Measurements from ENCODE around the gene TMSB4X.

TMSB4X gene

DNA sequence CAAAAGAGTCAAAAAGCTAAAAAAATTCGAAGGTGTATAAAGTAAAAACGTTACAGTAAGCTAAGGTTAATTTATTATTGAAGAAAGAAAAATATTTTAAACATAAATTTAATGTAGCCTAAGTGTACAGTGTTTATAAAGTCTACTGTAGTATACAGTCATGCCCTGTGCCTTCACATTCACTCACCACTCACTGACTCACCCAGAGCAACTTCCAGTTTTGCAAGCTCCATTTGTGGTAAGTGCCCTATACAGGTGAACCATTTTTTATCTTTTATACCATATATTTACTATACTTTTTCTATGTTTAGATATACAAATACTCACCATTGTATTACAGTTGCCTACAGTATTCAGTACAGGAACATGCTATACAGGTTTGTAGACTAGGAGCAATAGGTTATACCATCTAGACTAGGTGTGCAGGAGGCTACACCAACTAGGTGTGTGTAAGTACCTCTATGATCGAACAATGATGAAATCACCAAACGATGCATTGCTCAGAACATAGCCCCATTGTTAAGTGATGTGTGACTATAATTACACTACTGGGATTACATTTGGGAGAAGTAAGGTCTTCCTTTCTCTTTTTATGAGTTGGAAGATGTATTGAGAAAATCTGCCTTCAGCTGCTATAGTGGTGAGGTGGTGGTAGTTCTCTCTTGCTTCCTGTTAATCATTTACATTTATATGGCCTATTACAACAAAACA is 27.2 kb downstream of the TMSB4X start:
- TF ChIP-seq, protein P1, sequence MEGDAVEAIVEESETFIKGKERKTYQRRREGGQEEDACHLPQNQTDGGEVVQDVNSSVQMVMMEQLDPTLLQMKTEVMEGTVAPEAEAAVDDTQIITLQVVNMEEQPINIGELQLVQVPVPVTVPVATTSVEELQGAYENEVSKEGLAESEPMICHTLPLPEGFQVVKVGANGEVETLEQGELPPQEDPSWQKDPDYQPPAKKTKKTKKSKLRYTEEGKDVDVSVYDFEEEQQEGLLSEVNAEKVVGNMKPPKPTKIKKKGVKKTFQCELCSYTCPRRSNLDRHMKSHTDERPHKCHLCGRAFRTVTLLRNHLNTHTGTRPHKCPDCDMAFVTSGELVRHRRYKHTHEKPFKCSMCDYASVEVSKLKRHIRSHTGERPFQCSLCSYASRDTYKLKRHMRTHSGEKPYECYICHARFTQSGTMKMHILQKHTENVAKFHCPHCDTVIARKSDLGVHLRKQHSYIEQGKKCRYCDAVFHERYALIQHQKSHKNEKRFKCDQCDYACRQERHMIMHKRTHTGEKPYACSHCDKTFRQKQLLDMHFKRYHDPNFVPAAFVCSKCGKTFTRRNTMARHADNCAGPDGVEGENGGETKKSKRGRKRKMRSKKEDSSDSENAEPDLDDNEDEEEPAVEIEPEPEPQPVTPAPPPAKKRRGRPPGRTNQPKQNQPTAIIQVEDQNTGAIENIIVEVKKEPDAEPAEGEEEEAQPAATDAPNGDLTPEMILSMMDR (IDR thresholded peaks at IDR 0.05; ENCODE audit: poor library complexity, severe bottlenecking), result no peak
- Histone ChIP-seq H3K27me3 (ENCODE audit: insufficient read depth, poor library complexity, severe bottlenecking) (no peaks in the 10 kb centered on the region), H3K4me1 (ENCODE audit: insufficient read depth, poor library complexity, severe bottlenecking) (peaks cover 9% of the 10 kb centered on the region), H3K4me3 (ENCODE audit: severe bottlenecking) (no peak overlapping the region), H3K36me3 (ENCODE audit: low read depth) (no peaks in the 10 kb centered on the region), H3K9me3 (ENCODE audit: severe bottlenecking) (no peaks in the 10 kb centered on the region), H3K27ac (ENCODE audit: poor library complexity, severe bottlenecking) (peak overlapping the region; percentile 58)
- DNase-seq (ENCODE audit: low spot score) (no peak), ATAC-seq (ENCODE audit: low read depth) (peak; percentile 93)

DNA sequence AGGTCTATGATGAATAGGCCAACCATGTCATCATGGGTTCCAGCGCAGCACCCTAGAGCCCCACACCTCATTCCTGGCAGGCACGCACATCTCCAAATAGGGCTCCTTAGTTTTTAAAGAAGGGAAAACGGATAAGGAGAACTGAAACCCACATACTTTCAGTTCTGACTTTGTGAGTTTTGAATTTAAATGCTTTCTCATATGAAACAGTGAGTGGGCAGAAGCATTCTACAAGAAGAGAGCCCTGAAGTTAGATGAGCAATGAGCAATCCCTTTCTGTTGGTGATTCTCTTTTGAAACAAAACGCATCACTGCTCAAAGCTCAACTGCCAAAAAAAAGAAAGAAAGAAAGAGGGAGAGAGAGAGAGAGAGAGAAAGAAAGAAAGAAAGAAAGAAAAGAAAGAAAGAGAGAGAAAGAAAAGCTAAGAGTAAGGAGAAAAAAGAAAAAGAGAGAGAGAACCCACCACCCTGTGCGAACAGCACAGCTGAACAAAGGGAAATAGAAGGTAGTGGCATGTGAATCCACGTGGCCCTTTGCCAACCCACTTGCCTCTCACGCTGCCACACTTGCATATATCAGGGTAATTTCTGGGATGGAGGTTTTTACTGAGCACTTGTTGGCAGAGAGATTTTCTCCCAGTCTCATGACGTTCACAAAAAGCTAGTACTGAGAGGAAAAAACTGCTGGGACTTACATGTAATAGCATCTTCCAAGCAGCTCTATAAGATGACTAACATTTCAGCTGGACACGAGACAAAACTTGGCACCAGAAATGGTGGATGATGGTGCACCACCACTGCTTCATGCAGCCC is 31.0 kb downstream of the TMSB4X start:
- Histone ChIP-seq H3K27ac (ENCODE audit: poor library complexity, severe bottlenecking) (no peak overlapping the region), H3K4me3 (ENCODE audit: severe bottlenecking) (no peak overlapping the region), H3K27me3 (ENCODE audit: insufficient read depth, poor library complexity, severe bottlenecking) (no peaks in the 10 kb centered on the region), H3K4me1 (ENCODE audit: insufficient read depth, poor library complexity, severe bottlenecking) (peaks cover 27% of the 10 kb centered on the region), H3K9me3 (ENCODE audit: severe bottlenecking) (no peaks in the 10 kb centered on the region), H3K36me3 (ENCODE audit: low read depth) (no peaks in the 10 kb centered on the region)
- ATAC-seq (ENCODE audit: low read depth) (no peak), DNase-seq (ENCODE audit: low spot score) (no peak)
- TF ChIP-seq, protein P1 (IDR thresholded peaks at IDR 0.05; ENCODE audit: poor library complexity, severe bottlenecking), result no peak

- Histone ChIP-seq H3K27ac (ENCODE audit: poor library complexity, severe bottlenecking) (peak overlapping the region; percentile 53), H3K36me3 (ENCODE audit: low read depth) (no peaks in the 10 kb centered on the region), H3K9me3 (ENCODE audit: severe bottlenecking) (no peaks in the 10 kb centered on the region), H3K27me3 (ENCODE audit: insufficient read depth, poor library complexity, severe bottlenecking) (no peaks in the 10 kb centered on the region), H3K4me3 (ENCODE audit: severe bottlenecking) (no peak overlapping the region), H3K4me1 (ENCODE audit: insufficient read depth, poor library complexity, severe bottlenecking) (peaks cover 18% of the 10 kb centered on the region)
- TF ChIP-seq, protein P1 (IDR thresholded peaks at IDR 0.05; ENCODE audit: poor library complexity, severe bottlenecking), result no peak
- DNase-seq (ENCODE audit: low spot score), result no peak
- peak; percentile 79 for ATAC-seq (ENCODE audit: low read depth)
Measured at GRCh38 chrX:13007519-13008188, 32.7 kb downstream of the TMSB4X start.

DNA sequence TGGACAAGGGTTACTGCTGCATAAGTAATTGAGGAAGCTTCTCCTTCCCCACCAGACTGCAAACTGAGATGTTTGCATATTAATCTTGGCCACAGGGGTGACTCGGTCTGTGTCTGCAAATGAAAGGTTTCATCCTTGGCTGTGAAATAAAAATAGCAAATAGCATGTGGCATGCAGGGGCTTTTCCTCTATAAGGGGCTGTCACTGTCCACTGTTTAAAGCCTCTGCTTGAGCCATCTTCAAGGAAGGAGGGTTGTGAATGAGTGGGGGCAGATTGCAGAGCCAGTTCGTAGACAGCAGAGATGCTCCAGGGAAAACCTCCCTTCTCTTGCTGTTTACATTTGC is 33.3 kb downstream of the TMSB4X start:
- Histone ChIP-seq H3K27me3 (ENCODE audit: insufficient read depth, poor library complexity, severe bottlenecking) (no peaks in the 10 kb centered on the region), H3K4me1 (ENCODE audit: insufficient read depth, poor library complexity, severe bottlenecking) (peaks cover 18% of the 10 kb centered on the region), H3K36me3 (ENCODE audit: low read depth) (no peaks in the 10 kb centered on the region), H3K4me3 (ENCODE audit: severe bottlenecking) (no peak overlapping the region), H3K27ac (ENCODE audit: poor library complexity, severe bottlenecking) (peak overlapping the region; percentile 53), H3K9me3 (ENCODE audit: severe bottlenecking) (no peaks in the 10 kb centered on the region)
- no peak for DNase-seq (ENCODE audit: low spot score)
- TF ChIP-seq, protein P1 (IDR thresholded peaks at IDR 0.05; ENCODE audit: poor library complexity, severe bottlenecking), result no peak
- ATAC-seq (ENCODE audit: low read depth), result peak; percentile 36; the same call in 1 of the 3 replicates
